ENCODE results near the gene MICAL3.

DNA sequence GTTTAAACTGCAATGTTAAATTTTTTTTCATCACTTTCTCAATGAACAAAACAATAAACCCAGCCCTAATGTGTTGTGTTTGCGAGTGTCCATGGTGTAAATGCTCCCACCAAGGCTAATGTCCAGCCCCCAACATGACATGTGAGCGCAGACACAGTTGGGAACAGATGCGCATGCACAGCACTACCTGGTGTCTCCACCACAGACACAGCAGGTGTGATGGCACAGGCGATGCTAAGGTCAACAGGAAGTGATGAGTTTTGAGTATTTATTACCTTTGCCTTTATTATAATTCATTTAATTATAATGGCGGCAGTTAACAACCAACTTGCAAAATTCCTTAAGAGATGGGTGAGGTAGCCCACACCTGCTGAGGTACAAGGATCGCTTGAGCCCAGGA lies 42.9 kb downstream of the MICAL3 start:
- TF ChIP-seq, protein P1, sequence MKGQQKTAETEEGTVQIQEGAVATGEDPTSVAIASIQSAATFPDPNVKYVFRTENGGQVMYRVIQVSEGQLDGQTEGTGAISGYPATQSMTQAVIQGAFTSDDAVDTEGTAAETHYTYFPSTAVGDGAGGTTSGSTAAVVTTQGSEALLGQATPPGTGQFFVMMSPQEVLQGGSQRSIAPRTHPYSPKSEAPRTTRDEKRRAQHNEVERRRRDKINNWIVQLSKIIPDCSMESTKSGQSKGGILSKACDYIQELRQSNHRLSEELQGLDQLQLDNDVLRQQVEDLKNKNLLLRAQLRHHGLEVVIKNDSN (IDR thresholded peaks at IDR 0.05; ENCODE audit: borderline replicate concordance, low read depth), result no peak
- no peak for TF ChIP-seq SMC3 (IDR thresholded peaks at IDR 0.05; ENCODE audit: low read depth, low read length)
- TF ChIP-seq, protein P2, sequence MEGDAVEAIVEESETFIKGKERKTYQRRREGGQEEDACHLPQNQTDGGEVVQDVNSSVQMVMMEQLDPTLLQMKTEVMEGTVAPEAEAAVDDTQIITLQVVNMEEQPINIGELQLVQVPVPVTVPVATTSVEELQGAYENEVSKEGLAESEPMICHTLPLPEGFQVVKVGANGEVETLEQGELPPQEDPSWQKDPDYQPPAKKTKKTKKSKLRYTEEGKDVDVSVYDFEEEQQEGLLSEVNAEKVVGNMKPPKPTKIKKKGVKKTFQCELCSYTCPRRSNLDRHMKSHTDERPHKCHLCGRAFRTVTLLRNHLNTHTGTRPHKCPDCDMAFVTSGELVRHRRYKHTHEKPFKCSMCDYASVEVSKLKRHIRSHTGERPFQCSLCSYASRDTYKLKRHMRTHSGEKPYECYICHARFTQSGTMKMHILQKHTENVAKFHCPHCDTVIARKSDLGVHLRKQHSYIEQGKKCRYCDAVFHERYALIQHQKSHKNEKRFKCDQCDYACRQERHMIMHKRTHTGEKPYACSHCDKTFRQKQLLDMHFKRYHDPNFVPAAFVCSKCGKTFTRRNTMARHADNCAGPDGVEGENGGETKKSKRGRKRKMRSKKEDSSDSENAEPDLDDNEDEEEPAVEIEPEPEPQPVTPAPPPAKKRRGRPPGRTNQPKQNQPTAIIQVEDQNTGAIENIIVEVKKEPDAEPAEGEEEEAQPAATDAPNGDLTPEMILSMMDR (IDR thresholded peaks at IDR 0.05), result no peak
- TF ChIP-seq, protein P3, sequence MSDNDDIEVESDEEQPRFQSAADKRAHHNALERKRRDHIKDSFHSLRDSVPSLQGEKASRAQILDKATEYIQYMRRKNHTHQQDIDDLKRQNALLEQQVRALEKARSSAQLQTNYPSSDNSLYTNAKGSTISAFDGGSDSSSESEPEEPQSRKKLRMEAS (IDR thresholded peaks at IDR 0.05; ENCODE audit: low read depth), result no peak
- TF ChIP-seq, protein P4, sequence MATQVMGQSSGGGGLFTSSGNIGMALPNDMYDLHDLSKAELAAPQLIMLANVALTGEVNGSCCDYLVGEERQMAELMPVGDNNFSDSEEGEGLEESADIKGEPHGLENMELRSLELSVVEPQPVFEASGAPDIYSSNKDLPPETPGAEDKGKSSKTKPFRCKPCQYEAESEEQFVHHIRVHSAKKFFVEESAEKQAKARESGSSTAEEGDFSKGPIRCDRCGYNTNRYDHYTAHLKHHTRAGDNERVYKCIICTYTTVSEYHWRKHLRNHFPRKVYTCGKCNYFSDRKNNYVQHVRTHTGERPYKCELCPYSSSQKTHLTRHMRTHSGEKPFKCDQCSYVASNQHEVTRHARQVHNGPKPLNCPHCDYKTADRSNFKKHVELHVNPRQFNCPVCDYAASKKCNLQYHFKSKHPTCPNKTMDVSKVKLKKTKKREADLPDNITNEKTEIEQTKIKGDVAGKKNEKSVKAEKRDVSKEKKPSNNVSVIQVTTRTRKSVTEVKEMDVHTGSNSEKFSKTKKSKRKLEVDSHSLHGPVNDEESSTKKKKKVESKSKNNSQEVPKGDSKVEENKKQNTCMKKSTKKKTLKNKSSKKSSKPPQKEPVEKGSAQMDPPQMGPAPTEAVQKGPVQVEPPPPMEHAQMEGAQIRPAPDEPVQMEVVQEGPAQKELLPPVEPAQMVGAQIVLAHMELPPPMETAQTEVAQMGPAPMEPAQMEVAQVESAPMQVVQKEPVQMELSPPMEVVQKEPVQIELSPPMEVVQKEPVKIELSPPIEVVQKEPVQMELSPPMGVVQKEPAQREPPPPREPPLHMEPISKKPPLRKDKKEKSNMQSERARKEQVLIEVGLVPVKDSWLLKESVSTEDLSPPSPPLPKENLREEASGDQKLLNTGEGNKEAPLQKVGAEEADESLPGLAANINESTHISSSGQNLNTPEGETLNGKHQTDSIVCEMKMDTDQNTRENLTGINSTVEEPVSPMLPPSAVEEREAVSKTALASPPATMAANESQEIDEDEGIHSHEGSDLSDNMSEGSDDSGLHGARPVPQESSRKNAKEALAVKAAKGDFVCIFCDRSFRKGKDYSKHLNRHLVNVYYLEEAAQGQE (IDR thresholded peaks at IDR 0.05; ENCODE audit: low read depth, low read length), result no peak
- TF ChIP-seq POLR2AphosphoS5 (IDR thresholded peaks at IDR 0.05; ENCODE audit: low read depth, low read length), result no peak
